GM21576 (cell line): Measurements from ENCODE around the gene SOWAHA.

Source experiments
- ATAC-seq: cut with Tn5 transposase; IDR thresholded peaks from one replicate; pipeline ENCODE4 v1.9.1; 2021; ENCODE audit warnings: mild to moderate bottlenecking, moderate library complexity; ENCODE audit not compliant: unreplicated experiment

Gene SOWAHA

DNA sequence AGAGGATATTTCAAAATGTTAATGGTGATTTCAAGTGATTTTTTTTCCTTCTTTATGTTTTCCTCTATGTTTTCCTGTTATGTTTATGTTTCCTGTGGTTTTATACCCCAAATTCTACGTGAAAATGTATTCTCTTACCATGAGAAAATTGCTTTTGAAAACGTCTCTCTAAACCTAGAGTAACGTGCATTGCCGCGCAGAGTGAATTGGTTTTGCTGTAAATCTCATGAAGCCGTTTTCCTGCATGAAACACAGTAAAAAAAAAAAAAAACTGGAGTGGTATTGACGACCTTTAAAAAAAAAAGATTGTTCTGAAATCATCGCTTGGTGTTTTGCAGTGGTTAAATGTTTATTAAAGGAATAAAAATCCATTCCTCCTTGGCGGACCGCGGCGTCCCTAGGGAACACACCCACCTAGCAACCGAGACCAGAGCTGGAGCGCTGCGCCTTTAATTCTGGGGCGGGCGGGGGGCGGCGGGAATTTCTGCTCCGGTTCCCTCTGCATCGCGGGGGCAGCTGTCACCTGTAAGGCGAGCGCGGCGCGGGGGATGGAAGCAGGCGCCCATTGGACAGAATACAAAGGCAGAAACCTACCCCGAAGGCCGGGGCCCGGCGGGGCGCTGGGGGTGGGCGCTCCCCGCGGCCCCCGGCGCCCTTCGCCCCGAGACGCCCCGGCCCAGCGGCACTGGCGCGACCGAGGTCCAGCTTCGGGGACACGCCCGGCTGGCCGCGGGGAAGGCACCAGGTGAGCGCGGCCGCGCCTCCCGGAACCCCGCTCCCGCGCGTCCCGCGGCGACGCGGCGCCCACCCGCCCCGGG lies at the start of gene SOWAHA:
Gene SOWAHA (plus strand): TSS at position 522 of the 818 bp plus-strand sequence. CDS start 320 bp downstream, outside the sequence.
- no peak for ATAC-seq

DNA sequence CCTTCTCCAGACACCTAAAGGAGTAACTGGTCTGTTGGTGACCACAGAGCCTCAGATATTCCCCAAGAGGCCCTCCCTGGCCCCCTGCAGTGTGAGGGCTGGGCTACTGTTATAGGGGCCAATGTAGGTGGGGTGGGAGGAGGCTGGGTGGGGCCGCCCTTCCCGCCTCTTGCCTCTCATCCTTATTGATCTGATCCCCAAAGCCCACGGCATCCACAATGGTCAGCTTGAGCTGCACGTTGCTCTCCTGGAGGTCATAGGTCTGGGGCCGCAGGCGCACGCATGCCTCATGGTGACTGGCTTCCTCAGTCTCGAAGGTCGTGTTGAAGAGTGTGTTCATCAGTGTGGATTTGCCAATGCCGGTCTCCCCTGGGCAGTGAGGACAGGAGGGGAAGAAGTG lies 49.1 kb upstream of the SOWAHA start:
- no peak for ATAC-seq

DNA sequence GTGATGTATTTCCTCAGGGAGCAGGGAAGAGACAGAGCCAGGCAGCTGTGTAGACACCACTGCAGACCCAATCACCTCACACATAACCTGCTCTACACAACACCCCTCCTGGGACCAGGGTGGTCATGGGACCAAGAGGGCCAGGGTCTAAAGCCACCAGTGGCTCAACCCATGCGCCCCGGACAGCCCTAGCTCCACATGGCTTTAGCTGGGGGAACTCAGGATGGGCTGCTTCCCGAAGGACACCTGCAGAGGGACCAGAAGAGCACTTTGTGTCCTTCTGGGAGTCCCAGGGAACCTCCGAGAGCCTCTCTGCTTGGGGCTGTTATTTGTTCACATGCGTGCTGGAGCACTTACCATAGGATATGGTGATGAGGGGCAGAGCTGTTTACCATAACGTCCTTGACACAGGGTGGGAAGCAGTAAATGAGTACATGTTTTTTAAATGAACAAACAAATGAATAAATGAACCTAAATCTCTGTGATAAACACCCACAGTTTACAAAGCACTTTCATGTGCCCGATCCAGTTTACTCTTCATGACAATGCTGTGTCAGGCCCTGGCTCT lies 48.3 kb upstream of the SOWAHA start:
- no peak for ATAC-seq

DNA sequence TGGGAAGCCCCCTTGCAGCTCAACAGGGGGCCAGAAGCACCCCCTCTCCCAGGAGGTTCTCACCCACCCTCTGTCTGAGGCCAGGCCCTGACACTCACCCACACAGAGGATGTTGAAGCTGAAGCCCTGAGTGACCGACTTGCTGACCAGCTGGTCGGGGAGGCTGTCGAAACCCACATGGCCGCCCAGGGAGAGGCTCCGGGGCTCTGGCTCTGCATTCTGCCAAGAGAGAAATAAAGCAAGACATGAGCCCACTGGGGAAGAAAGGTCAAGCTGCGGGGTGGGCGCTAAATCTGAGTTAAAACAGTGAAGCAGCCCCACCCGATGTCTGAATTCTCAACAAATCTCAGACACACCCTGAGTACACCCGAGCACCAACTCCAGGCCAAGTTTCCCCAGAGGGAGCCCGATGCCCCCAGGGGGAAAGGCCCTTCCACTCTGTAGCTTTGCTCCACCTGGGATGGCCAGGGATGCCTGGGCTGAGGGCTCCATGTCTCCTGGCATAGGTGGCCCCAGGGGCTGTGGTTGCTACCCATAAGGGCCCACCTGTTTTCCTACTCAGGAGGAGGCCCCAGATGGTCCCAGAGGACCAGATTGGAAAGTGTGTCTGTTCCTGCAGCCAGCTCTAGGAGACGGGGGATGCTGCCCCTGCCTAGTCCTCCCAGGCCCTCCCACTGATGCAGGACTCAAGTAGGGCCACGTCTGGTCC lies 47.6 kb upstream of the SOWAHA start:
- no peak for ATAC-seq

DNA sequence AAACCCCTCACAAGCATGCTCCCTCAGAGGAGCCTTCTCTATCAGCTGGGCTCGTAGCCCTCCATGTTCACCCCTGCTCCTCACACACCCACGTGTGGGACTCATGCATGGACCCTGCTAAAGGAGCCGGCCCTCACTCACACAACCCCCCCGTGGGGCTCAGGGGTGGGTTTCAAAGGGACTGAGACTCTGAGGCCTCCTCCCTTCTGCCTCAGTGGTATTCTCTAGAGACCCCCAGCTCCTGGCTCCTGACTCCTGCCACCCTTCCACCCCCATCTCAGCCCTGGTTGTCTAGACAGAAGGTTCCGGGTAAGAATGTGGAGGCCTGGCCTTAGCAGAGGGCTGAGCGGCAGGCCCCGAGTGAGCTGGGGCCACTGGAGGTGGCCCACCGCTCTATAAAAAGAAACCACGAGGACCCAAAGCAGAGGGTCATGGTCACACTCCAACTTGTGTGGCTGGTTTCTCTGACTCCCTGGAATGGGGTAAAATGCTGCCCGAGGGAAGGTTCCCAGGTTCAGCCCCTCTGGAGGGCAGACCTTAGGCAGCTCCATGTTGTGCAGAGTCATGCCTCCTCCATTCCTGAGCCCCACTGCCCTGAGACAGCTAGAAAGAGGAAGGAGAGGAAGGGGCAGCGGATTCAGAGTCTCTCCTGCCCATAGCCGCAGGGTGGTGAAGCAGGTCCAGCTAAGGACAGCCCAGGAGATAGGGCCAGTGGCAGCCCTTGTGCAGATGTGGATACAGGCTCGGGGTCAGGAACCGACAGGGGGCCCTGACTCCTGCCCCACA lies 46.9 kb upstream of the SOWAHA start:
- ATAC-seq = no peak

DNA sequence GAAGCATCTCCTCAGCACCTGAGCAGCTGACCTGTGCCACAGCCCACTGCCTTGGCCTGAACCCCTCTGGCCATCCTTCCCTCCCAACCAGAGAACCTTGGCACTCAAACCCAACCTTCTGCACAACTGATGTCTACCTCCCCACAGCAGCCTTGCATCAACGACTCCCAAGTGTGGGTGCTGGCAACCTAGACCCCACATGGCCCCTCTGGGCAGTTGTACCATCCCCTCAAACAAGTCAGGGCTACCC lies 46.4 kb upstream of the SOWAHA start:
- ATAC-seq = no peak

DNA sequence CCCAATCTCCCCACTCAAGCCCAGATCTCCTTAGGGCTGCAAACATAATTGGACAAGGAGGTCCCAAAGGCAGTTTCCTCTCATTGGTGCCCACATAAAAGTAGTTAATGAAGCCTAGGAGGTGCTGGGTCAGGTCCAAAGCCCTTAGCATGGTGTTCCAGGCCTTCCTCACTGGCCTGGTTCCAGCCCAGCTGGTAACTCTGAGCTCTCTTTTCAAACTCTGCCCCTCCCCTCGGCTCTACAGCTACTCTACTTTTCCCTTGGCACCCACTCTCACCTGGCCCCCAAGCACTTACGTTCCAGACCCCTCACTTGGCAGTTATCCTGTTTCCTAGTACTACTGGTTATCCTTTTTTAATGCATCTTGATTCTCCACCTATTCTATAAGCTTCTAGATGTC lies 46.0 kb upstream of the SOWAHA start:
- no peak for ATAC-seq

DNA sequence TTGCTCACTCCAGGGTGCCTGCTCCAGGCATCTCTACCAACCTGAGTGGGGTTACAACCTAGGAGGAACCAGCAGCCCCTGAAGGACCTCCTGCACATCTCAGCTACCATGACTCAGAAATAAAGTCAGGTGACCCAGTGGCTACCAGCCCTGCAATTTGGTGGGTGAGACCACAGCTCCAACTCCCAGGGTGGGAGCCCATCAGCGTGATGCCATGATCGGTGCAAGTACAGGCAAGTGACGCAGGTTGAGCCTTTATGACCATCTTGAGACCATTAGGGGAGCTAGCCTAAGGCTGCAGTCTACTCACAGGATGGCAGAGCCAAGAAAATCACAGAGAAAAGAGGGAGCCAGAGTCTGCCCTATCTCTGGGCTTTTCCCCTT lies 44.6 kb upstream of the SOWAHA start:
- ATAC-seq = no peak

DNA sequence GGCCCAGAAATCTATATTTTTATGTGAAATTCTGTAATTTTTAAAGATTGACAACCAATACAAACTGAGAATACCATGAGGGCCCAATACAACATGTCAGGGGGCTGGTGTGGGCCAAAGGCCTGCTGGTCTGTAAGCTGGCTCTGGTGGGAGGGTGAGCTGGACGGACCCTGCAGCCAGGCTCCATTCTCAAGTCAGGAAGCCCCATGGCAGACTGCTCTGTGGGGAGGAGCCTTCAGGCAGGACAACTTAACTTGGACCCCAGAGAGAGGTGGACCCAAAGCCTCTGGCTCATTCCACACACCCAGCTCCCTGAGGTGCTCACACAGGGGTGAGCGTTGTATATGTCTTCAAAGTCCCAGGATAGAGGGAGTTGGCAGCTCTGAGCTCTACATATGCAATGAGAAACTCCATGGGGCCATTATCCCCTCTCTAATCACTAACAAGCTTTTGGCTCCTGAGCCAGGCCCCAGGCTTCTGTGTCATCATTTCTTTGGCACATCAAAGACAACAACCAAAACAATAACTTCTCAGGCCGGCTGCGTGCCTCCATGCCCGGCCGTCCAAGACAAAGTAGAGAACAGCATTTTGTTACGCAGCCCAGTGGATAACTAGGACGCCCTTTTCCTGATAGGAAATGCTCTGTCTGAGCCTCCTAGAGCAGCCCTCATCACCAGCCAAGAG lies 42.5 kb upstream of the SOWAHA start:
- no peak for ATAC-seq

DNA sequence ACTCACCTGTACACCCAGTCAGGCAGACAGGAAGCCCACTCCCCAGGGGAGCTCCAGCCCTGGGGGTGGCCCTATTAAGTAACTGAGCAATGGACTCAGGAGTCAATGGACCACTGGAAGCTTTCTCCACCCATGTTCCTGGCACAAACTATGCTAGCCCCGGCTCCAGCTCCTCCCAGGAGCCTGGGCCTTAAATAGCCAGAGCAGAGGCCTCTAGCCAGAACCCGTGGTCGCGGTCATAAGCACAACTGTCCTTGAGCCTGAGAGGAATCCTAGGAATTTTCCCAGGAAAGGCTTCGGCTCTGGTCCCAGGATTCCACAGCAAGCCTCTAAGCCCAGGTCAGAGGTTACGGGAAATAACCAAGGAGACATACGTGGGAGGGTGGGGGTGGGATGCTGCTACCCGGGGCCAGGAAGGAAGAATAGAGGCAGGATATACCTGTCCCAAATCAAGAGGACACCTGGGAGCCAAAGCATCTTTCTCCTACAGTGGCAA lies 41.6 kb upstream of the SOWAHA start:
- ATAC-seq = no peak

DNA sequence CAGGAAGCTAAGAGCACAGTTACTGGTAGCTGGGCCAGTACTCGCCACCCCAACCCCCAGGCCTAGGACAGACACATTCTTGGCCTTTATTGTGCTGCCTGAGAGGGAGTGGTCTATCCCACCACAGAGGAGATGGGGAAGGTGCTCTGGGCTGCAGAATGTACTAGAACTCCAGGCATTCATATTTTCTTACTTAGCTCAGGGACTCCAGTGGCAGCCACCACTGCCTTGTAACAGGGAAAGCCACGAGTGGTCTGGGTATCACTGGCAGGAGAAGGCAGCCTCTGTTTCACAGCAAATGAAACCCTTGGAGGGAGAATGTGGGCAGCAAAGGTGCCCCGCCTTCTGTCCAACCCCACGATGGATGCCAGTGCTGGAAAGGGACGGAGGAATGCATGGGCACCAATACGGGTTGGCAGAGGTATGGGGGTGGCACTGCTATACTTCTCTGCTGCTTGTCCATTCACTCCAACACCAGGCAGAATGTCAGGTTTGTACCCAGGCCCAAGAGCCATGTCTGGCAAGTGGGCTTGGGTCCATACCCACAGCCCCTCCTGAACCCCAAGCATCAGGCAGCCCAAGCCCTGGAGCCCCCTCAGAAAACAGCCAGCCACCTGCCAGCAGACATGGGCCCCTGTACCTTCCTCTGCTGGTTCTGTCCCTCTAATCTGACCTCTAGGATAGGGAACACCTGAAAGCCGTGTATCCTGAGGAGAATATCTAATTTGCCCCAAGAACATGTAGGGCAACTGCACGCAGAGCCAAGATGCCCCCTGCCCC lies 40.6 kb upstream of the SOWAHA start:
- ATAC-seq = no peak

DNA sequence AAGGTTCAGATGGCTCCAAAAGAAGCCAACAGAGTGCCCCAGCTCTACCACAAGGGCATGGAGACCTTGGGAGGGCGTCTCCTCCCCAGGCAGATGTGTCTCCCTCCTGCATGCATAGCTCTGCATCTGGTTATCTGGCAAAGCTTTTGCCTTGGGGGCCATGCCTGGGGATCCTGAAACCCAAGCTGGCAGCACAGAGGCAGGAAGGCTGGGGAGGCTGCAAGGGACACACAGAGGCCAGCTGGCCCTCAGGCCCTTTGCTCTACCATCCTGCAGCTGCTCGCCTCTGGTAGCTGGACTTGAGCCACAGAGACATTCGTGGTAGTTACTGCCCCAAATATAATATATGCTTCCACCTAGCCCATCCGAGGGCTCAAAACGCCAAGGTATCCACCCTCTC lies 40.0 kb upstream of the SOWAHA start:
- ATAC-seq = no peak

DNA sequence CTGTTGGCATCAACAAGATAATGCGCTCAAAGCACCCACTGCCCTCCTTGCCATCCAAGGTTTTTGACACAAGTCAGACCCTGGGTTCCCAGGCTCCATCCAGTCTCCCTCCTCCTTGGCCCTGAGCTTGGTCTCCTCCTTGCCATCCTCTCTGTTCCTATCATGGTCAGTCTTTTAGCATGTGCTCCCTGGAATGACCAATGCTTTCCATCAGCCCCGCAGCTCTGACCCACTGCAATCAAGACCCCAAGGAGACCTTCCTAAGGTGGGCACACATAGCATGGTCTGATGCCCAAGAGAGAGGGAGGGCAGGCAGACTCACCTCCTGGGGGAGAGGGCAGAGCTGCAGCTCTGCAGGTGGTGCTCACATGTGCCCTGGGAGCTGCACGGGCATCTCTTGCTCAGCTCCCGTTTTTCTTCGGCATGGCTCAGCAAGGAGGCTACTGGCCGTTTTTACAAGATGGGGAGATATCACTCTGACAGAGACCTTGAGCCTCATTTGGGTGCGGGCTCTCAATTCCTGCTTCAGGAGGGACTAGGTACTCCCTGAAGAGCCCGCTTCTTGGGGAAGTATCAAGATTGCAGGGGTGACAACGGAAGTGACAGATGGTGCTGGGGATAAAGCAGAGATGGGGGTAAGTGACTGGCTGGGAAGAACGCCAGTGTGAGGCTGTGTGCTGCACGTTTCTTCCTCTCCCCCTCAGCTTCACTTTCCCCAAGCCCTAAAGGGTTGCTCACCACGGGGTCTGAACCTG lies 39.3 kb upstream of the SOWAHA start:
- ATAC-seq = no peak

DNA sequence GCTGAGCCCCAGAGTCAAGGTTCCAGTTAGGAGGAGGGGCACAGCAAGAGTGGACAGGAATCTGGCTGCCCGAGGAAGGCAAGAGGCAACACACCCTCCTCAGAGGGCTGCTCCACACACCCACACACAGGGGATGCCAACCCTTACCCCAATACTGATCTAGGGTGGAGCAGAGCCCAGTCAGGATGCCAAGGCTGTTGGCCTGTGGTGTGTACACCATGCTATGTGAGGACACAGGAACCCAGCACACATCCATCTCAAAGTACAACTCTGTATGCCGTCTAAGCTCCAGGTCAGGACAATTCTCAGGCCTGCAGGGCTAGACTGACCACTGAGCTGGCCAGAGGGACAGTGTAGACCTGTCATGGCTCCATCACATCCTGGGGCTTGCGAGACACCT lies 38.7 kb upstream of the SOWAHA start:
- ATAC-seq = no peak

DNA sequence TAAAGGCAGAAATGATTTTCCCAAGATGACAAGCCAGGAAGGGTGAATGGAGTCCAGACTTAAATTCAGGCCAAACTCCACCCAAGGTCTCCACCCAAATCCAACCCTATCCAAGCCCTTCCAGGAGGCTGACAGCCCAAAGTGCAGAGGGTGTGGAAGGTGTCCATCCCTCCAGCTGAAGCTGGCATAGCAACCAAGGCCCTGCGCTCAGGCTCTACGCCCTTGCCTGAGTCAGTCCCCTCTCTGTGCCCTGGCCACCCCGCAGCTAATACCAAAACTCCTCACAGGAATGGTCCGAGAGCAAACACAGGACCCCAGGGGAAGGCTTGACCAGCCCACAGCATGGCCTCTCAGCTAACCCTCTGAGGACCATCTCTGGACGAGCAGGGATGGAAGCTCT lies 38.2 kb upstream of the SOWAHA start:
- ATAC-seq = no peak

DNA sequence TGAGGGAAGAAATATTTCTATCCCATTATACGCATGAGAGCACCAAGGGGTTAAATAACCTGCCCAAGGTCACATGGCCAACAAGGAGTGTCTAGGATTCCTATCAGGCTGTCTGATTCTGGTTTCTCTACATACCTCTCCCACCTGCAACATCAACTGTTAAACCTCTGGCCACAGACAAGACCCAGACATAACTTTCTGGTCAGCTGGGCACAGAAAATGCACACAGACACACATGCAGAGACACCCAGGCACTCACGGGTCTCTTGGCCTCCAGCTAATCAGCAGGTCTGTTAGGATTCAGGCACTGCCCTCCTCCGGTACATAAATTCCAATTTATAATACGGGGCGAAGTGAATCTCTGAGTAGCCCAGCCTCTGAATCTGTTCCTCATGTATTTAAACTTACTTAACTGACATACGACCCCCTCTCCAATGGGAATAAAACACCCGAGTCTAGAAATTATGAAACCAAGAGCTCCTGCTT lies 37.6 kb upstream of the SOWAHA start:
- ATAC-seq = no peak

DNA sequence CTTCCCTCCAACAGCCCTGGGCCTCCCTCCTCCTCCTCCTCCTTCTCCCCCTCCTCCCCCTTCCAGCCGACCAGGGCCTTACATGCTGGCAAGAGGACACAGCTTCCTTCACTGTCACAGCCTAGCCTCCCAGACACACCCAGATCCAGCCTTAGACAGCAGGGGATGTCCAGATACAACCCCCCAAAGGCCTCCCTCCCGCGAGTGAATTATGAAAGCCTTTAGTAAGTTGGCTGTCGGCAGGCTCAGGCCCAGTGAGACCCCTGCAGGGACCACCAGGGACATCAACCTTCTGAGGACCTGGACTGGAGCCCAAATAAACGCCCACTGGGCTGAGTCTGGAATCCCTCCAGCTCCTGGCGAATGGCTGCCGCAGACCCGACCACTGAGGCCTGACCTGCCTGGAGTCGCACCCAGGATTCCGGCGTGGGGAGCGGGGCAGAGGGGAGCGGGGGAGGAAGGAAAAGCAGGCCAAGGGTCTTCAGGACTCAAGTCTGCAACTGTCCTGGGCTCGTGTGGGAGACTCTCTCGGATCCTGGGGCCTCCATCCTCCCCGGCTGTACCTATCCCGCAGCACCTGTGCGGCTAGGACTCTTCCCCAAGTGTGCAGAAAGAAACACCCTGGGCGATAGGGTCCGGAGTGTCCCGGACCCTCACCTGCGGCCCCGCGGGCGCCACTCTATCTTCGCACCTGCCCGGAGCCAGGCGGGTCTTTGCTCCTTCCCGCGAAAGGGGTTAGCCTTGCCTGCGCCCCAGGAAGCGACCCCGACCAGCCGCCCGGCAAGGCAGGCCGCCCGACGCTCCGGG lies 36.8 kb upstream of the SOWAHA start:
- ATAC-seq = peak; percentile 31

DNA sequence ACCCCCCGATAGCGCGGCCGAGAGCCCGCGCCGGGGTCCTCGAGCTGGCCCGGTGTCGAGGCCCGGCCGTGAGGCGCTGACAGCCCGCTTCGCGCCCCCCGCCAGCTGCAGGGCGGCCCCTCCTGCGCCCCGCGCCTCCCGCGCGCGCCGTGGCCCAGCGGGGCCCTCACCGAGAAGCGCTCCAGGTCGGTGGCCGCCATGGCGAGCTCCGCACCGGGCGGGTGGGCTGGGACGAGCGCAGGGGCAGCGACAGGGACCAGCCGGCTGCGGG lies 36.2 kb upstream of the SOWAHA start:
- ATAC-seq = no peak
